WTC11 (cell line): Measurements from ENCODE around the gene TRAF2.

ENCODE experiments used
- NR2C2 ChIP-seq: sonication (generic); formaldehyde crosslinking; IDR thresholded peaks from 2 replicates; pipeline ENCODE4 v1.8.0; 2022; ENCODE audit warnings: mild to moderate bottlenecking, missing genetic modification reagents
- SMAD4 ChIP-seq: sonication (generic); formaldehyde crosslinking; IDR thresholded peaks from 2 replicates; pipeline ENCODE4 v1.8.0; 2022; ENCODE audit warnings: mild to moderate bottlenecking, missing genetic modification reagents
- TEAD1 ChIP-seq: sonication (generic); formaldehyde crosslinking; IDR thresholded peaks from 2 replicates; pipeline ENCODE4 v1.8.0; 2022; ENCODE audit warnings: mild to moderate bottlenecking, missing genetic modification reagents
- TEAD4 ChIP-seq: sonication (generic); formaldehyde crosslinking; IDR thresholded peaks from 2 replicates; pipeline ENCODE4 v1.8.0; 2022; ENCODE audit warnings: mild to moderate bottlenecking, missing genetic modification reagents
- TF ChIP-seq, protein P1 (sequence below): fragments of 200-600 bp; IDR thresholded peaks from 2 replicates; pipeline ENCODE4 v1.8.0; 2022; ENCODE audit warnings: antibody characterized with exemption

DNA sequence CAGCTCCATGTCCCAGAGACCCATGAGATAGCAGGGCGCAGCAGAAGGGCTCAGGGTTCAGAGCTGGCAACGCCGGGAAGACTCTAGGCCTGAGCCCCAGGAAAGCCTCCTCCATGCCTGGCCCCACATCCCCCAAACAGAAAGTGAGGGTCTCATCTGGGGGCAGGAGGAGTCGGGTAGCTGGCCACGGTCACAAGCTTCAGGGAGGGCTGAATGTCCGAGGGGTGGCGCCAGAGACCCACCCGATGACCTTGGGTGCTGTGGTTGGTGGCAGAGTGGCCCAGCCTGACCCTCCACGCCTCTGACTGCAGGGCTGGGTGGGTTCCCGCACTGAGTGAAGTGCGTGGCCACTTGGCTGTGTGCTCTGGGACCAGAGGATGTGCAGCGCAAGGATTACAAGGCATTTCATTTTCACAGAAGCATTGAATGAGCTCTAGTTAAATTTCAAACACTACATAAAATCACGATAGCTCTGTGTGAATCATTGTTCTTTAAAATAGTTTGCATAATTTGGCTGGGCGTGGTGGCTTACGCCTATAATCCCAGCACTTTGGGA, 61.7 kb downstream of the TRAF2 start:
- no peak for TF ChIP-seq NR2C2
- TF ChIP-seq, protein P1, sequence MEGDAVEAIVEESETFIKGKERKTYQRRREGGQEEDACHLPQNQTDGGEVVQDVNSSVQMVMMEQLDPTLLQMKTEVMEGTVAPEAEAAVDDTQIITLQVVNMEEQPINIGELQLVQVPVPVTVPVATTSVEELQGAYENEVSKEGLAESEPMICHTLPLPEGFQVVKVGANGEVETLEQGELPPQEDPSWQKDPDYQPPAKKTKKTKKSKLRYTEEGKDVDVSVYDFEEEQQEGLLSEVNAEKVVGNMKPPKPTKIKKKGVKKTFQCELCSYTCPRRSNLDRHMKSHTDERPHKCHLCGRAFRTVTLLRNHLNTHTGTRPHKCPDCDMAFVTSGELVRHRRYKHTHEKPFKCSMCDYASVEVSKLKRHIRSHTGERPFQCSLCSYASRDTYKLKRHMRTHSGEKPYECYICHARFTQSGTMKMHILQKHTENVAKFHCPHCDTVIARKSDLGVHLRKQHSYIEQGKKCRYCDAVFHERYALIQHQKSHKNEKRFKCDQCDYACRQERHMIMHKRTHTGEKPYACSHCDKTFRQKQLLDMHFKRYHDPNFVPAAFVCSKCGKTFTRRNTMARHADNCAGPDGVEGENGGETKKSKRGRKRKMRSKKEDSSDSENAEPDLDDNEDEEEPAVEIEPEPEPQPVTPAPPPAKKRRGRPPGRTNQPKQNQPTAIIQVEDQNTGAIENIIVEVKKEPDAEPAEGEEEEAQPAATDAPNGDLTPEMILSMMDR: peak; percentile 19; the same call in 1 of the 2 replicates
- no peak for TF ChIP-seq TEAD1
- no peak for TF ChIP-seq TEAD4 (CRISPR knock-in tag)
- no peak for TF ChIP-seq SMAD4 (CRISPR knock-in tag)
